Muscle layer of duodenum (tissue), 2 donors: ENCODE results near the gene MCF2L2.
A peak's percentile ranks its signal among the peaks of the same experiment; 100 is the strongest.

ENCODE experiments used
- H3K27ac ChIP-seq: one replicate; pipeline ENCODE4 v1.7.0; 2013; ENCODE audit warnings: mild to moderate bottlenecking, low read length
- H3K27me3 ChIP-seq: one replicate; pipeline ENCODE4 v1.7.0; 2013; ENCODE audit warnings: low read depth, mild to moderate bottlenecking, control low read depth, low read length
- H3K36me3 ChIP-seq, 2 donors: one replicate each; pipeline ENCODE4 v1.7.0; 2013; ENCODE audit warnings: low read length in 2 of 2, control low read depth in 1 of 2, mild to moderate bottlenecking in 1 of 2; ENCODE audit not compliant: insufficient read depth in 2 of 2, control insufficient read depth in 1 of 2
- H3K4me1 ChIP-seq, 2 donors: one replicate each; pipeline ENCODE4 v1.7.0; 2013; ENCODE audit warnings: low read length in 2 of 2, mild to moderate bottlenecking in 2 of 2, control low read depth in 1 of 2, moderate library complexity in 1 of 2; ENCODE audit not compliant: insufficient read depth in 2 of 2, control insufficient read depth in 1 of 2
- H3K4me3 ChIP-seq, 2 donors: one replicate each; pipeline ENCODE4 v1.7.0; 2013; ENCODE audit warnings: low read length in 2 of 2, low read depth in 1 of 2, mild to moderate bottlenecking in 1 of 2
- H3K9me3 ChIP-seq, 2 donors: one replicate each; pipeline ENCODE4 v1.7.0; 2013; ENCODE audit warnings: low read length in 2 of 2, control low read depth in 1 of 2, mild to moderate bottlenecking in 1 of 2; ENCODE audit not compliant: control insufficient read depth in 1 of 2
- donor health status: healthy.

MCF2L2 gene

DNA sequence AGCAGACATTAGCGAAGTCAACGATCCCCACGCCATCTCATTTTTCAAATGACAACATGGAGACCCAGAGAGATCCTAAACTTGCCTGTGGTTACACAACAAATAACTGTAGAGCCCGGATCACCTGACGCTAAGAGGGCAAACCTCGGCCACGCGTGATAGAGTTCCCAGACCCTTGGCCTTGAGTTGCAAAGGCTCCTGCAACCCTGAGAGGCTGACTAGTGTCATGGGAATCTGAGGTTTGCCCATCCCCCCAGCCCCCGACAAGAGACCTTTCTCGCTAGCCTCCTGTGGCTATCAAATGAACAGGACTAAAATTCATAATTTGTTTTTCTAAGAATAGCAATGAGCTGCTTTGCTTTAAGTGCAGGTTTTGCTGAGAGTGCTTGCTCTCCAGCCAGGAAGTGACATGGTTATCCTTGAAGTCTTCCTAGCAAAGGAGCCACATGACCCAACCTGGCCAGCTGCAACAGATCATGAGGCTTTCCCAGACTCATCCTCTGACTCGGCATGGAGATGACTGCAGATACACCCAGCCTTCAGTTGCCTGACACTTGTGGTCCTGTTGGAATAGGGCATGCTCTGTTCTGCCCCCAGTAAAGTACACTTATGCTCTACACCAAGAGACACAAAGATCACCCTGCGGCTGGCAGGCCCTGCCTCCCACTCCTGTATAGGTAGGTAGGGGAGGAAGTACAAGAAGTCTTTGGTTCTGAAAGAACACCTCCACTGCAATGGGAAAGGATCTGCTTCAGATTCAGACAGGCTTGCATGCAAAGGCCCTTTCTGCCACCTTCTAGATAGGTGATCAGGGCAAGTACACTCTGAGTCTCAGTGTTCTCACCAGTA, 36.0 kb downstream of the MCF2L2 start:
- H3K4me3 ChIP-seq = no peak overlapping the region
- H3K4me1 ChIP-seq = no peaks in the 10 kb centered on the region
- no peaks in the 10 kb centered on the region for H3K36me3 ChIP-seq
- no peaks in the 10 kb centered on the region for H3K27me3 ChIP-seq
- H3K27ac ChIP-seq = no peak overlapping the region
- H3K9me3 ChIP-seq = no peaks in the 10 kb centered on the region

DNA sequence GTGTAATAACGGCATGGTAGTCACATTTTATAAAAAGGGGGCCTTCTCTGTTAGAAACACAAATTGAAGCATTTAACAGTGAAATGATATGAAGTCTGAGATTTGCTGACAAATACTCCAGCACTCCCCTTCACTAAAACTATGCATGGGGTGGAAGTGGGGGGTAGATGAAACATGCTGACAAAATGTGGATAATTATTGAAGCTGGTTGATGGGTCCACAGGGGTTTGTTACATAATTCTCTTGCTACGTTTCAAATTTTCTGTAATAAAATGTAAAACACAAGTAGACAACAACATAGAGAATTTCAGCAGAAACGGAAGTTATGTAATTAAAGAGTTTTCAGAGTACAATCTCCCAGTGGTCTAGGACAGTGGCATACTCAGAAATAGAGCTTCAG, 37.0 kb downstream of the MCF2L2 start:
- no peaks in the 10 kb centered on the region for H3K9me3 ChIP-seq
- H3K4me3 ChIP-seq = no peak overlapping the region
- H3K36me3 ChIP-seq = no peaks in the 10 kb centered on the region
- no peak overlapping the region for H3K27ac ChIP-seq
- no peaks in the 10 kb centered on the region for H3K27me3 ChIP-seq
- no peaks in the 10 kb centered on the region for H3K4me1 ChIP-seq

DNA sequence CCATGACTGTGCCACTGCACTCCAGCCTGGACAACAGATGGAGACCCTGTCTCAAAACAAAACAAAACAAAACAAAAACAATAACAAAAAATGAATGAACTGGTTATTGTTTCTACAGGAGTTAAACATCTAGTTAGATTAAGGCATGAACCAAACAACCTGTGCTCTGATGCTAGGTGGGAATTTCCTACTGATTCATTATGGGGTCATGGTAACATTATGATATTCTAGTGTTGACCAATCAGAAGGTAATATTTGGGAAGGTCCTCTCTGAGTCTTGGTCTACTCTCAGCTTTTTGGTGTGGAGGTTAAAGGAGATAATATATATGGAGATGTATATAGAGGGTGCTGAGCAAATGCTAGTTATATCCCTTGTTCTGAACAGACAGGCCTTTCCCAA, 37.6 kb downstream of the MCF2L2 start:
- Histone ChIP-seq H3K27me3 (no peaks in the 10 kb centered on the region), H3K9me3 (no peaks in the 10 kb centered on the region), H3K36me3 (no peaks in the 10 kb centered on the region), H3K27ac (no peak overlapping the region), H3K4me3 (no peak overlapping the region), H3K4me1 (no peaks in the 10 kb centered on the region)

DNA sequence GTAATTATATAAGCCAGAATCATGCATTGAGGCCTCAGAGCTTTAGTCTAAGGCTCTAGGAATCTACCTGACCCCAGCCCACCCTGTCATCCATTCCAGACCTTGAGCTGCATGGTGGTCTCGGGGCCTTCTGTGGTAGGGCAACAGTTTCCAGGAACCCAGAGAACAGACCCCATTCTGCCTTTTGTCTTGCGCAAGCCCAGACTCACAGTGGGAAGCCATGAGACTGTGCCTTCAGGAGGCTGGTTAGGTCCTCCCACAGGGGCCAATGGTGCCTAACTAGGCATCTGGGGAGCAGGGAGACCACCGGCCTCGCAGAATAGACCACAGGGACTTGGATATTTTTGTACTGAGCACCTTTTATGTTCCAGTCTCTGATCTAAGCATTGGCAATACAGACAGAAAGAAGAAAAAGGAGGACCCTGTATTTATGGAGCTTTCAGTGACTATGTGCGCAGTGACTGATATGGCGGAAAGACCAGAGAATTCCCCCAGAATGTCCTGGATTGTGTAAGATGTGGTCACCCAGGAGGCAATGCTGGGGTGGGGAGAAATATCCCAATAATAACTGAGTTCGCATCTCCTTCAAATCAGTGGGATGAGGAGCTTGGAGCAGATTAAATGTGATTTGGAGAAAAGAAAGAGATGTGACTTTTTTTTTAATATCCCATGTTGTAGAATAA, 40.1 kb downstream of the MCF2L2 start:
- Histone ChIP-seq H3K4me1 (no peaks in the 10 kb centered on the region), H3K36me3 (no peaks in the 10 kb centered on the region), H3K9me3 (no peaks in the 10 kb centered on the region), H3K4me3 (no peak overlapping the region), H3K27me3 (no peaks in the 10 kb centered on the region), H3K27ac (no peak overlapping the region)

DNA sequence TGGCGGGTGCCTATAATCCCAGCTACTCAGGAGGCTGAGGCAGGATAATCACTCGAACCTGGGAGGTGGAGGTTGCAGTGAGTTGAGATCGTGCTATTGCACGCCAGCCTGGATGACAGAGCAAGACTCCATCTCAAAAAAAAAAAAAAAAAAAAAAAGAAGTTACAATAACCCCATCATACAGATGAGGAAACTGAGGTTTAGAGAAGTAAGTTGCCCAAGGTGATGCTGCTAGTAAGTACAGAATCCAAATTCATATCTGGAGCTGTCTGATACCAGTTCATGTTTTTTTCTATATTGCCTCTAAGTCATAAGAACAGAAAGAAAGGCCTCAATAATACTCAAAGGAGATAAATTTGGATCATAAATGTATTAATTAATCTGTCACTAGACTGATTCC, 40.6 kb downstream of the MCF2L2 start:
- no peaks in the 10 kb centered on the region for H3K36me3 ChIP-seq
- H3K4me1 ChIP-seq = no peaks in the 10 kb centered on the region
- H3K4me3 ChIP-seq = no peak overlapping the region
- H3K27ac ChIP-seq = no peak overlapping the region
- no peaks in the 10 kb centered on the region for H3K27me3 ChIP-seq
- no peaks in the 10 kb centered on the region for H3K9me3 ChIP-seq

DNA sequence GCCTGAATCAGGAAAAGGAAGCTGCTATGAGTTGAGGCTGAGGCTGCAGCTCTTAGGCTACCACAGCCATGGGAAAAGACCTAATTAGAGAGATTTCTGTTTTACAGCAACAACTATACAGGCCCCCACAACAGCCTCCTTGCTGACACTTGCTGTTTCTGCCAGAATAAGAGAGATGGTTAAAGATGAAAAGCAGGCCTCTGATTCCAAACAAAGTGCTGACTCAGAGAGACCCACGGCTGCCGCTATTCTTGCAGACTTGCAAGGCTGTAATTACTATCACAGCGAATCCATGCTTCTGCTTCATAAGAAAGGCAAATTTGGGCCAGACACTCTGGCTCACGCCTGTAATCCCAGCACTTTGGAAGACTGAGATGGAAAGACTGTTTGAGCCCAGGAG, 41.8 kb downstream of the MCF2L2 start:
- Histone ChIP-seq H3K27ac (no peak overlapping the region), H3K27me3 (no peaks in the 10 kb centered on the region), H3K4me3 (no peak overlapping the region), H3K9me3 (no peaks in the 10 kb centered on the region), H3K4me1 (no peaks in the 10 kb centered on the region), H3K36me3 (no peaks in the 10 kb centered on the region)

DNA sequence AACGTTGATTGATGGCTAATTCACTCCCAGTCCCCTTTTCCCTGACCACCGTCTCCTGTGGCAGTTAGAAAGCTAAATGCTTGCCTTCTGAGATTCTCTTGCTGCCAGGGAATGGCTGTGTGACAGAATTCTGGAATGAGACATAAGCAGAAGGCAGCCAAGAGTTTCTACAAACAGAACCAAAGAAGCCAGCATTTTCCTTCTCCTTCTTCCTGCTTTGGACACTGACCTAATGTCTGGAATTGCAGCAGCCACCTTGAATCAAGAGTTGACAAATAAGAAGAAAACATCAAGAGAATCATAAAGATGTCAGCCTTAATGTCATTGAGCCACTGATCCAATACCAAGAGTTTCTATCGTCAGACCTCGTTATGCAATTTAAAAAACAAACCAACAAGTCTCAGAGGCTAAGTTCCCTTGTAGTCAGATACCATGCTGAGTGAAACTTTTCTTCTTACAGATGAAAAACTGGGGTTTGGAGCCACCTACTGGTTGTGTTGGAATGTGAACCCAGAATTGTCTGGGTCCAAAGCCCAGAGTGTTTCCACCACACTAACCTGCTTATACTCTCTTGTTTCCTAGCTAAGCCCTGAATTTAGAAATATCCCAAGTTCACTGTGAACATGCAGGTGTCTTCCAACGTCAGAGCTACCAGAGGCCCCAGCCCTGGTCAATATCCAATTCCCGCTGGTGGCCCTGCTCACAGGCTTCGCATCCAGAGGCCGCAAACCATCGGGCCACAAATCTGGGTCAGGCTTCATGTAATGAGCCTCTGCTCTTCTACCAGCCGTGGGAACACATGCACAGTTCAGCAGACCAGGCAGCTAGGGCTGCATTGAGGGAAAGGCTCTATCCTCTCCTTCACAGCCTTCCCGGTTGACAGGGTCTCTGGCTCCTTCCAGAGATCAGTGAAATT, 42.5 kb downstream of the MCF2L2 start:
- Histone ChIP-seq H3K4me3 (no peak overlapping the region), H3K9me3 (no peaks in the 10 kb centered on the region), H3K27me3 (no peaks in the 10 kb centered on the region), H3K4me1 (no peaks in the 10 kb centered on the region), H3K36me3 (no peaks in the 10 kb centered on the region), H3K27ac (peak overlapping the region; percentile 29)

DNA sequence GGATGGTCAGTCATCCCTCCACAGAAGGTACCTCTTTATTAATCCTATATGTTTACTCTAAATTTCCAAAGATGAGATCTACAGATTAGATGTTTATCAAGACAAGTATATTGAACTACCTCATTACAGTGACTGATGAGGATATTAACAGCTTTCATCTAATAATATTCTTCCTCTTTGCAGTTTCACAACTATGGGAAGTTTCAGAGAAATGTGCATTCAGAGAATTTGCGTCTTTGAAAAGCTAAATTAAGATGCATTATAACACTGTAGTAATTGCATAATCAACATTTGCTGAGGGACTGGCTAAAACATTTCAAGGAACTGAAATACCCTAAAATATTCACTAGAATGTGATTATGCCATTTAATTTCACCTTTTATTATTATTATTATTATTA, 46.7 kb downstream of the MCF2L2 start:
- no peak overlapping the region for H3K27ac ChIP-seq
- H3K9me3 ChIP-seq = no peaks in the 10 kb centered on the region
- no peaks in the 10 kb centered on the region for H3K36me3 ChIP-seq
- no peaks in the 10 kb centered on the region for H3K27me3 ChIP-seq
- no peaks in the 10 kb centered on the region for H3K4me1 ChIP-seq
- H3K4me3 ChIP-seq = no peak overlapping the region

DNA sequence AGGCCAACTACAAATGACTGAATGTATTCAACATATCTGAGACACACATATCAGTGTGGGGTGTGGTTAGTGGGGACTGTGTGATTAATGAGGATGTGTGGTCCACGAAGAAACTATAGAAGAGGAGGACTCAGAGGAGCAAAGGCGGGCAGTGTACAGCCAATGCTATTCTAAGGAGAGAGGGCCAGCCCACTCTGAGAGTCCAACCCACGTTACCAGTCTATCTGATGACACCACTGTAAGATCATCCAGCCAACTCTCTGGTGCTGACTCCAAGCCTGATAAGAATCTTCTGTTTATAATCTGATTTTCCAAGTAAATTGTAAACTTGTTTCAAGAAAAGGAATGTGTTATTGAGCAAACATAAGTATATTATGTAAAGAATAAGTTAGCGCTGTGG, 47.2 kb downstream of the MCF2L2 start:
- Histone ChIP-seq H3K36me3 (no peaks in the 10 kb centered on the region), H3K4me3 (no peak overlapping the region), H3K27ac (no peak overlapping the region), H3K9me3 (no peaks in the 10 kb centered on the region), H3K4me1 (no peaks in the 10 kb centered on the region), H3K27me3 (no peaks in the 10 kb centered on the region)

DNA sequence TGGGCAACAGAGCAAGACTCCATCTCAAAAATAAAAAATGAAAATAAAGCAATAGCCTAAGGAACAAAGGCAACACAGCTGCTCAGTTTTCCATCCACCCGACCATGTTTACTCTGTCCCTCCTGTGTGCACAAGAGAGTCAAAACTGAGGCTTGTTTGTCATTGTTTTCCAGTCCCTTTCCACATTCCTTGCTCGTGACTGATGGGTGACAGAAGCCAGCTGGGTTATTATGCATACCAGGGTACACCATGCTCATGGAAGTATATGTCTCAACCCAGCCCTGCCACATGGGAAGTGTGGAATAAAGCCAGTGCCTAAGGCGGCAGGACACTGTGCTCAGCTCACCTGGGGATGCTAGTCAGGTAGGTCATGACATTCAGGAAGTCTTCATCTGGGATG, 49.5 kb downstream of the MCF2L2 start:
- Histone ChIP-seq H3K4me1 (no peaks in the 10 kb centered on the region), H3K27me3 (no peaks in the 10 kb centered on the region), H3K36me3 (no peaks in the 10 kb centered on the region), H3K27ac (no peak overlapping the region), H3K9me3 (no peaks in the 10 kb centered on the region), H3K4me3 (no peak overlapping the region)

DNA sequence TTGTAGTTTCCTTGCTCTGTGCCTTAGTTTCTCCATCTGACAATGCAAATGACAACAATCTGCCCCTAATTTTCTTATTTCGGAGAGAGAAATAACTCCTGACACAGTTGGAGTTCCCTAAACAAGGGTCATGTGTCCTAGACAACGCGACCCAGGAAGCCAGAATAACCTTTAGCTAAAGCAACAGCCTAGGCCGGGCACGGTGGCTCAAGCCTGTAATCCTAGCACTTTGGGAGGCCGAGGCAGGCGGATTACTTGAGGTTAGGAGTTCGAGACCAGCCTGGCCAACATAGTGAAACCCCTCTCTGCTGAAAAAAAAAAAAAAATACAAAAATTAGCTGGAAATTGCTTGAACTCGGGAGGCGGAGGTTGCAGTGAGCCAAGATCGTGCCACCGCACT, 49.9 kb downstream of the MCF2L2 start:
- H3K27ac ChIP-seq = no peak overlapping the region
- H3K27me3 ChIP-seq = no peaks in the 10 kb centered on the region
- no peaks in the 10 kb centered on the region for H3K4me1 ChIP-seq
- H3K36me3 ChIP-seq = no peaks in the 10 kb centered on the region
- H3K9me3 ChIP-seq = no peaks in the 10 kb centered on the region
- H3K4me3 ChIP-seq = no peak overlapping the region
